OCI-LY3 (cell line): ENCODE measurements around the gene LRP2.

Experiments
- H2AFZ ChIP-seq: fragments of 200-600, 300-600 bp; shearing (Covaris generic); 2 replicates; pipeline ENCODE4 v1.6.0; 2014; ENCODE audit warnings: antibody characterized with exemption, low read depth, low read length
- H3K27ac ChIP-seq: fragments of 200-600, 300-600 bp; sonication (generic); 2 replicates; pipeline ENCODE4 v1.5.1; 2014; ENCODE audit warnings: mild to moderate bottlenecking, low read length, moderate library complexity, mixed read lengths
- H3K27me3 ChIP-seq: fragments of 200-600, 300-600 bp; sonication (generic); 2 replicates; pipeline ENCODE4 v1.6.1; 2014; ENCODE audit warnings: low read depth, low read length, mixed read lengths
- H3K36me3 ChIP-seq: fragments of 200-600, 300-600 bp; sonication (generic); replicated peaks from 2 replicates; pipeline ENCODE3; 2014; ENCODE audit warnings: low read depth, low read length, mixed read lengths
- H3K4me1 ChIP-seq: fragments of 300-600, 200-600 bp; sonication (generic); 2 replicates; pipeline ENCODE4 v1.6.1; 2014; ENCODE audit warnings: low read length, mixed read lengths
- H3K4me2 ChIP-seq: fragments of 200-600, 300-600 bp; sonication (generic); 2 replicates; pipeline ENCODE4 v1.6.1; 2014; ENCODE audit warnings: low read length, mixed read lengths
- H3K4me3 ChIP-seq: fragments of 300-600, 200-600 bp; sonication (generic); 2 replicates; pipeline ENCODE4 v1.5.1; 2014; ENCODE audit warnings: antibody characterized with exemption, mild to moderate bottlenecking, low read length, moderate library complexity
- H3K79me2 ChIP-seq: fragments of 300-600, 200-600 bp; shearing (Covaris generic); 2 replicates; pipeline ENCODE4 v1.6.1; 2014; ENCODE audit warnings: mild to moderate bottlenecking, low read length, mixed read lengths
- H3K9ac ChIP-seq: fragments of 300-600, 200-600 bp; shearing (Covaris generic); 2 replicates; pipeline ENCODE4 v1.6.0; 2014; ENCODE audit warnings: mild to moderate bottlenecking, low read length, moderate library complexity
- H3K9me3 ChIP-seq: fragments of 200-600, 300-600 bp; shearing (Covaris generic); 2 replicates; pipeline ENCODE4 v1.6.1; 2014; ENCODE audit warnings: low read length, mixed read lengths; ENCODE audit not compliant: insufficient read depth
- H4K20me1 ChIP-seq: fragments of 200-600, 300-600 bp; sonication (generic); 2 replicates; pipeline ENCODE4 v1.6.1; 2016; ENCODE audit warnings: low read length, mixed read lengths; ENCODE audit not compliant: insufficient read depth
- CTCF ChIP-seq: fragments of 200-600, 300-600 bp; sonication (generic); IDR thresholded peaks from 2 replicates; pipeline ENCODE4 v1.5.1; 2014; ENCODE audit warnings: antibody characterized with exemption, low read length, low read depth
- EZH2phosphoT487 ChIP-seq: fragments of 200-600 bp; shearing (Covaris generic); IDR thresholded peaks from 2 replicates; pipeline ENCODE4 v1.6.1; 2018; ENCODE audit warnings: antibody characterized with exemption, mixed run types, low read depth

The LRP2 gene

GRCh38 chr2:169203952-169204351, 158.4 kb downstream of the LRP2 start:
- Histone ChIP-seq H4K20me1 (no peaks in the 10 kb centered on the region), H3K36me3 (no peaks in the 10 kb centered on the region), H3K9ac (no peak overlapping the region), H2AFZ (no peak overlapping the region), H3K4me3 (no peak overlapping the region), H3K27ac (no peak overlapping the region), H3K4me1 (no peaks in the 10 kb centered on the region), H3K9me3 (no peaks in the 10 kb centered on the region), H3K4me2 (no peak overlapping the region), H3K27me3 (peaks cover 7% of the 10 kb centered on the region; the same call in 1 of the 2 replicates), H3K79me2 (no peaks in the 10 kb centered on the region)
- no peak for TF ChIP-seq EZH2phosphoT487
- no peak for TF ChIP-seq CTCF

GRCh38 chr2:169200756-169201155, 161.6 kb downstream of the LRP2 start:
- no peak overlapping the region for H3K27ac ChIP-seq
- H3K36me3 ChIP-seq = no peaks in the 10 kb centered on the region
- no peak overlapping the region for H3K9ac ChIP-seq
- H3K4me3 ChIP-seq = no peak overlapping the region
- no peaks in the 10 kb centered on the region for H3K79me2 ChIP-seq
- H3K4me1 ChIP-seq = no peaks in the 10 kb centered on the region
- H3K4me2 ChIP-seq = no peak overlapping the region
- no peaks in the 10 kb centered on the region for H3K9me3 ChIP-seq
- H4K20me1 ChIP-seq = no peaks in the 10 kb centered on the region
- H2AFZ ChIP-seq = no peak overlapping the region
- TF ChIP-seq CTCF (no peak), EZH2phosphoT487 (no peak)
- peaks cover 7% of the 10 kb centered on the region; the same call in 1 of the 2 replicates for H3K27me3 ChIP-seq

- H3K4me1 ChIP-seq = no peaks in the 10 kb centered on the region
- no peak overlapping the region for H3K27ac ChIP-seq
- no peak overlapping the region for H3K9ac ChIP-seq
- no peaks in the 10 kb centered on the region for H3K27me3 ChIP-seq
- no peak overlapping the region for H2AFZ ChIP-seq
- no peak overlapping the region for H3K4me2 ChIP-seq
- no peaks in the 10 kb centered on the region for H4K20me1 ChIP-seq
- no peaks in the 10 kb centered on the region for H3K9me3 ChIP-seq
- no peak overlapping the region for H3K4me3 ChIP-seq
- TF ChIP-seq CTCF = no peak
- no peak for TF ChIP-seq EZH2phosphoT487
- no peaks in the 10 kb centered on the region for H3K36me3 ChIP-seq
- no peaks in the 10 kb centered on the region for H3K79me2 ChIP-seq
Observed at GRCh38 chr2:169193618-169194017, 168.7 kb downstream of the LRP2 start.

- Histone ChIP-seq H3K27me3 (0 out of 2 replicates have a peak, but pooled peaks cover 5% of the 10 kb centered on the region), H3K9me3 (no peaks in the 10 kb centered on the region), H3K36me3 (no peaks in the 10 kb centered on the region), H3K27ac (no peak overlapping the region), H3K4me2 (no peak overlapping the region), H3K4me3 (no peak overlapping the region), H2AFZ (no peak overlapping the region), H3K9ac (no peak overlapping the region), H3K4me1 (no peaks in the 10 kb centered on the region), H3K79me2 (no peaks in the 10 kb centered on the region), H4K20me1 (no peaks in the 10 kb centered on the region)
- TF ChIP-seq EZH2phosphoT487 = no peak
- no peak for TF ChIP-seq CTCF
Observed at GRCh38 chr2:169190197-169190775, 172.0 kb downstream of the LRP2 start.
